ENCODE data around the gene NAALADL2.
"Not testable (repeated sequence)": the region's sequence is repeated elsewhere in the genome, so short reads cannot be mapped to it uniquely, and the experiment has no call there.

The NAALADL2 gene

DNA sequence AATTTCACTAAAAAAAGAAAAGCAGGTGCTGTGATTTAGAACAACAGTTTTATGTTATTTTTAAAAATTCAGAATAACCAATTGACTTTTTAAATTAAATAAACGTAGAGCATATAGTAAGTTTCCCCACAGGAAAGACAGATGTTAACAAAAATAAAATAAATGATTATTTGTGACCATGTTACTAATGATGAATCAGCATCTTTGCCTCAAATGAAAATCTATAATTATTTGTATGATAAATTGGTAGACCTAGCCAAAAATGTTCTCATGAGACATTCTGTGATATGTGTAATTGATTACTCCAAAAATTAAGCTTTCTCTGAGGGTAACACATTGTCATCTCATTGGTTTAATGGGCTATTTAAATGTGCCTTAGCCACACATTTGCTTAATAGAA is 948.0 kb downstream of the NAALADL2 start:
- H3K4me3 ChIP-seq (ENCODE audit: low read depth, low read length), result no peak overlapping the region

GRCh38 chr3:175818811-175819464 is 959.8 kb downstream of the NAALADL2 start:
- H3K4me3 ChIP-seq (ENCODE audit: low read depth, low read length), result no peak overlapping the region

DNA sequence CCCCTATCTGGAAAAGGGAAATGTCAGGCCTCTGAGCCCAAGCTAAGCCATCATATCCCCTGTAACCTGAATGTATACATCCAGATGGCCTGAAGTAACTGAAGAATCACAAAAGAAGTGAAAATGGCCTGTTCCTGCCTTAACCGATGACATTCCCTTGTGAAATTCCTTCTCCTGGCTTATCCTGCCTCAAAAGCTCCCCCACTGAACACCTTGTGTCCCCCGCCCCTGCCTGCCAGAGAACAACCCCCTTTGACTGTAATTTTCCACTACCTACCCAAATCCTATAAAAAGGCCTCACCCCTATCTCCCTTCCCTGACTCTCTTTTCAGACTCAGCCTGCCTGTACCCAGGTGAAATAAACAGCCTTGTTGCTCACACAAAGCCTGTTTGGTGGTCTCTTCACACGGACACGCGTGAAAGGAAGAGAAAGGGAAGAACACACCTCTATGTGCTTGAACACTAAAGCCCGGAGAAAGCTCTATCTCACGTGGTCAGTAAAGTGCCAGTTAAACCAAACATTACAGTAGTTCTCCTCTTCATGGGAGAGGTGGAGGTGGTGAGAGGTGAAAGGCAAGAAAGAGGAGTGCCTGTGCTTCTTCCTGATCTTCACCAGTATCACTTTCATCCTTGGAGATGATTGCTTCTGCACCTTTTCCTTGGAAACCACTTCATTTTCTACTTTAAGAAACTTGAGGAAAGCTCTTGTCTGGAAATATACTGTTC is 963.8 kb downstream of the NAALADL2 start:
- not testable (repeated sequence) for H3K4me3 ChIP-seq (ENCODE audit: low read depth, low read length)

GRCh38 chr3:175825016-175825580 is 966.0 kb downstream of the NAALADL2 start:
- H3K4me3 ChIP-seq (ENCODE audit: low read depth, low read length), result not testable (repeated sequence)

GRCh38 chr3:175826759-175827158 is 967.6 kb downstream of the NAALADL2 start:
- H3K4me3 ChIP-seq (ENCODE audit: low read depth, low read length), result no peak overlapping the region

DNA sequence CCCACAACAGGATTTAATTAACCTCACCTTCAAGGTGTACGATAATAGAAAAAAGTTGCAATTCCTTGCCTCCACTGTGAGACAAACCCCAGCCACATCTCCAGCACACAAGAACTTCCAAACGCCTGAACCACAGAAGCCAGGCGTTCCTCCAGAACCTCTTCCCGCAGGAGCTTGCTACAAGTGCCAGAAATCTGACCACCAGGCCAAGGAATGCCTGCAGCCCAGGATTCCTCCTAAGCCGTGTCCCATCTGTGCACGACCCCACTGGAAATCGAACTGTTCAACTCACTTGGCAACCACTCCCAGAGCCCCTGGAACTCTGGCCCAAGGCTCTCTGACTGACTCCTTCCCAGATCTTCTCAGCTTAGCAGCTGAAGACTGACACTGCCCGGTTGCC is 970.7 kb downstream of the NAALADL2 start:
- H3K4me3 ChIP-seq (ENCODE audit: low read depth, low read length), result not testable (repeated sequence)

- not testable (repeated sequence) for H3K4me3 ChIP-seq (ENCODE audit: low read depth, low read length)
Measured at GRCh38 chr3:175835763-175836162, 976.6 kb downstream of the NAALADL2 start.

DNA sequence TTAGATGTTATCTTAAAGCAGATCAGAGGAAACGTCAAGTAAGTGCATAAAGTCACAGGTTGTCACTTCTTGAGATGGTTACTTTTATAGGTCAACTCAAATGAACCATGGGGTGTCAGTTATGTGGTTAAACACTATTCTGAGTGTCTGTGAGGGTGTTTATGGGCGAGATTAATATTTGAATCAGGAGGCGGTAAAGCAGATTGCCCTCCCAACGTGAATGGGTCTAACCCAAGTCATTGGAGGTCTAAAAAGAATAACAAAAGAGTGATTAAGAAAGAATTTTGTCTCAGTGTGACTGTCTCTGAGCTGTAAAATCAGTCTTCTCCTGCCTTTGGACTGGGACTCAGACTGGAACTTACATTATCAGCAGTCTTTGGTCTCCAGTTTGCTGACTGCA is 977.5 kb downstream of the NAALADL2 start:
- no peak overlapping the region for H3K4me3 ChIP-seq (ENCODE audit: low read depth, low read length)

- H3K4me3 ChIP-seq (ENCODE audit: low read depth, low read length), result no peak overlapping the region
Measured at GRCh38 chr3:175837962-175838361, 978.8 kb downstream of the NAALADL2 start.

DNA sequence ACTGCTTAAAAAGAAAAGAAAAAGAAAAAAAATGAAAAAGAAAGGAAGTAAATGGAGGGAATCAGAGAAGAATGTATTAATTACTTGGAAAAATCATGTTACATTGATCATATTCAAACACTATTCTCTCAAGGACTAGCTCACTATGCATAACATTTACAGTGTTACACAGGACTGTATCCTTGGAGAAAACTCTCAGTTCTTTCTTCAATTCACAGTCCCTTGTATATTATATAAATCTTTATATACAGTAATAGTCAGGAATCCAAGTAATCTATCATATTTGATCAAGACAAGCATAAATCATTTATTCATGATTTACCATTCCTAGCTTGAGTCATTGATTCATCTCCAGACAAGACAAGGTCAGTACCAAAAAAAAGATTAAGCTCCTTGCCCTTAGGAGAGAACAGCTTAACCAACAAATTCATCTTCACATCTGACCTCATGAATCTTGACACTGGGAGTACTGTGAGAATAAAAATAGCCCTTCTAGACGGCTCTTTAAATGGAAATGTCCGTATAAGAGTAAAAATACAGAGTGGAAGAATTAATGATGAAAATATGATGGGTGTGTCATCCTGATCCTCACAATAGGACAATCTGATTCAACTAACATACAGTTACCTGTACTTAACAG is 980.4 kb downstream of the NAALADL2 start:
- H3K4me3 ChIP-seq (ENCODE audit: low read depth, low read length), result no peak overlapping the region

DNA sequence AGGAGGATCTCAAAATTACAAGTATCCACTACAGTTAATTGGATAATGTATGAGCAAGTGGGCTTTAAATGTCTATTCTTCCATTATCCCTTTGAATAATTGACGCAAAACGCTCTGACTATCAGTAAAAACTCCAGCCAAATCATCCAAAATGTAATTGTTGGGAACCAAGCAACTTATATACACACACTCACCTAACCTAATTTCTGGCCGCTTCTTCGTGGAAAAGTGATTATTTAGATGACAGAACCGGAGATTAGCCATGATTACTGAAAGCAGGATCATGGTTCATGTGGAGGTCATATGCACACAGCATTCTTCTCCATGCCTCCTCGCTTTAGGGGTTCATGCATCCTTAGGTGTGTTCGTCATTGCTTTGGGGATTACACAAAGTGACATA is 992.4 kb downstream of the NAALADL2 start:
- no peak overlapping the region for H3K4me3 ChIP-seq (ENCODE audit: low read depth, low read length)

GRCh38 chr3:175852560-175852959 is 993.4 kb downstream of the NAALADL2 start:
- H3K4me3 ChIP-seq (ENCODE audit: low read depth, low read length), result no peak overlapping the region

- no peak overlapping the region for H3K4me3 ChIP-seq (ENCODE audit: low read depth, low read length)
Measured at GRCh38 chr3:175857666-175858270, 998.6 kb downstream of the NAALADL2 start.

Data from iPS-11a (cell line).